ENCODE results near the gene RPTOR.
"Not testable (repeated sequence)": the region's sequence is repeated elsewhere in the genome, so short reads cannot be mapped to it uniquely, and the experiment has no call there.

The RPTOR gene

GRCh38 chr17:80625627-80626026, 81.0 kb downstream of the RPTOR start:
- H3K27me3 ChIP-seq (ENCODE audit: low read depth, low read length): no peaks in the 10 kb centered on the region
- H3K36me3 ChIP-seq (ENCODE audit: control insufficient read depth in 1 of 2, insufficient read depth in 2 of 2, low read length in 2 of 2): peaks cover 0 to 5% of the 10 kb centered on the region in 2 donors
- H3K27ac ChIP-seq (ENCODE audit: low read length): no peak overlapping the region
- no peaks in the 10 kb centered on the region for H3K9me3 ChIP-seq (ENCODE audit: control insufficient read depth in 1 of 2, low read length in 2 of 2)
- H3K4me1 ChIP-seq (ENCODE audit: control insufficient read depth in 1 of 2, insufficient read depth in 2 of 2, low read length in 2 of 2): no peaks in the 10 kb centered on the region
- H3K4me3 ChIP-seq (ENCODE audit: low read depth in 1 of 2, low read length in 2 of 2): no peak overlapping the region

GRCh38 chr17:80628881-80629280, 84.2 kb downstream of the RPTOR start:
- H3K27me3 ChIP-seq (ENCODE audit: low read depth, low read length); H3K4me3 ChIP-seq (ENCODE audit: low read depth in 1 of 2, low read length in 2 of 2); H3K36me3 ChIP-seq (ENCODE audit: control insufficient read depth in 1 of 2, insufficient read depth in 2 of 2, low read length in 2 of 2); H3K27ac ChIP-seq (ENCODE audit: low read length); H3K4me1 ChIP-seq (ENCODE audit: control insufficient read depth in 1 of 2, insufficient read depth in 2 of 2, low read length in 2 of 2); H3K9me3 ChIP-seq (ENCODE audit: control insufficient read depth in 1 of 2, low read length in 2 of 2): not testable (repeated sequence)

- Histone ChIP-seq H3K36me3 (ENCODE audit: control insufficient read depth in 1 of 2, insufficient read depth in 2 of 2, low read length in 2 of 2) (peaks cover 0 to 5% of the 10 kb centered on the region in 2 donors), H3K27ac (ENCODE audit: low read length) (no peak overlapping the region), H3K27me3 (ENCODE audit: low read depth, low read length) (no peaks in the 10 kb centered on the region), H3K4me3 (ENCODE audit: low read depth in 1 of 2, low read length in 2 of 2) (no peak overlapping the region), H3K4me1 (ENCODE audit: control insufficient read depth in 1 of 2, insufficient read depth in 2 of 2, low read length in 2 of 2) (no peaks in the 10 kb centered on the region), H3K9me3 (ENCODE audit: control insufficient read depth in 1 of 2, low read length in 2 of 2) (no peaks in the 10 kb centered on the region)
Observed at GRCh38 chr17:80629298-80630028, 84.8 kb downstream of the RPTOR start.

GRCh38 chr17:80630560-80631120, 86.0 kb downstream of the RPTOR start:
- H3K4me3 ChIP-seq (ENCODE audit: low read depth in 1 of 2, low read length in 2 of 2): no peak overlapping the region
- H3K9me3 ChIP-seq (ENCODE audit: control insufficient read depth in 1 of 2, low read length in 2 of 2): no peaks in the 10 kb centered on the region
- no peaks in the 10 kb centered on the region for H3K27me3 ChIP-seq (ENCODE audit: low read depth, low read length)
- no peak overlapping the region for H3K27ac ChIP-seq (ENCODE audit: low read length)
- H3K36me3 ChIP-seq (ENCODE audit: control insufficient read depth in 1 of 2, insufficient read depth in 2 of 2, low read length in 2 of 2): peaks cover 0 to 5% of the 10 kb centered on the region in 2 donors
- H3K4me1 ChIP-seq (ENCODE audit: control insufficient read depth in 1 of 2, insufficient read depth in 2 of 2, low read length in 2 of 2): no peaks in the 10 kb centered on the region

- Histone ChIP-seq H3K4me3 (ENCODE audit: low read depth in 1 of 2, low read length in 2 of 2) (no peak overlapping the region), H3K36me3 (ENCODE audit: control insufficient read depth in 1 of 2, insufficient read depth in 2 of 2, low read length in 2 of 2) (peaks cover 0 to 4% of the 10 kb centered on the region in 2 donors), H3K27me3 (ENCODE audit: low read depth, low read length) (no peaks in the 10 kb centered on the region), H3K9me3 (ENCODE audit: control insufficient read depth in 1 of 2, low read length in 2 of 2) (no peaks in the 10 kb centered on the region), H3K4me1 (ENCODE audit: control insufficient read depth in 1 of 2, insufficient read depth in 2 of 2, low read length in 2 of 2) (no peaks in the 10 kb centered on the region), H3K27ac (ENCODE audit: low read length) (no peak overlapping the region)
Observed at GRCh38 chr17:80631142-80632045, 86.8 kb downstream of the RPTOR start.

- H3K9me3 ChIP-seq (ENCODE audit: control insufficient read depth in 1 of 2, low read length in 2 of 2): no peaks in the 10 kb centered on the region
- H3K4me3 ChIP-seq (ENCODE audit: low read depth in 1 of 2, low read length in 2 of 2): no peak overlapping the region
- no peaks in the 10 kb centered on the region for H3K27me3 ChIP-seq (ENCODE audit: low read depth, low read length)
- no peaks in the 10 kb centered on the region for H3K4me1 ChIP-seq (ENCODE audit: control insufficient read depth in 1 of 2, insufficient read depth in 2 of 2, low read length in 2 of 2)
- H3K36me3 ChIP-seq (ENCODE audit: control insufficient read depth in 1 of 2, insufficient read depth in 2 of 2, low read length in 2 of 2): peaks cover 0 to 3% of the 10 kb centered on the region in 2 donors
- H3K27ac ChIP-seq (ENCODE audit: low read length): no peak overlapping the region
Observed at GRCh38 chr17:80632046-80632581, 87.5 kb downstream of the RPTOR start.

GRCh38 chr17:80633207-80633606, 88.6 kb downstream of the RPTOR start:
- H3K4me3 ChIP-seq (ENCODE audit: low read depth in 1 of 2, low read length in 2 of 2): no peak overlapping the region
- no peaks in the 10 kb centered on the region for H3K9me3 ChIP-seq (ENCODE audit: control insufficient read depth in 1 of 2, low read length in 2 of 2)
- H3K4me1 ChIP-seq (ENCODE audit: control insufficient read depth in 1 of 2, insufficient read depth in 2 of 2, low read length in 2 of 2): no peaks in the 10 kb centered on the region
- peaks cover 3% of the 10 kb centered on the region in 2 donors for H3K36me3 ChIP-seq (ENCODE audit: control insufficient read depth in 1 of 2, insufficient read depth in 2 of 2, low read length in 2 of 2)
- no peaks in the 10 kb centered on the region for H3K27me3 ChIP-seq (ENCODE audit: low read depth, low read length)
- no peak overlapping the region for H3K27ac ChIP-seq (ENCODE audit: low read length)

GRCh38 chr17:80633994-80634566, 89.4 kb downstream of the RPTOR start:
- Histone ChIP-seq H3K27ac (ENCODE audit: low read length) (no peak overlapping the region), H3K9me3 (ENCODE audit: control insufficient read depth in 1 of 2, low read length in 2 of 2) (no peaks in the 10 kb centered on the region), H3K36me3 (ENCODE audit: control insufficient read depth in 1 of 2, insufficient read depth in 2 of 2, low read length in 2 of 2) (peaks cover 3% of the 10 kb centered on the region in 2 donors), H3K4me3 (ENCODE audit: low read depth in 1 of 2, low read length in 2 of 2) (no peak overlapping the region), H3K27me3 (ENCODE audit: low read depth, low read length) (no peaks in the 10 kb centered on the region), H3K4me1 (ENCODE audit: control insufficient read depth in 1 of 2, insufficient read depth in 2 of 2, low read length in 2 of 2) (no peaks in the 10 kb centered on the region)

- no peak overlapping the region for H3K27ac ChIP-seq (ENCODE audit: low read length)
- no peaks in the 10 kb centered on the region for H3K9me3 ChIP-seq (ENCODE audit: control insufficient read depth in 1 of 2, low read length in 2 of 2)
- H3K36me3 ChIP-seq (ENCODE audit: control insufficient read depth in 1 of 2, insufficient read depth in 2 of 2, low read length in 2 of 2): peaks cover 3% of the 10 kb centered on the region in 2 donors
- H3K27me3 ChIP-seq (ENCODE audit: low read depth, low read length): no peaks in the 10 kb centered on the region
- H3K4me1 ChIP-seq (ENCODE audit: control insufficient read depth in 1 of 2, insufficient read depth in 2 of 2, low read length in 2 of 2): no peaks in the 10 kb centered on the region
- no peak overlapping the region for H3K4me3 ChIP-seq (ENCODE audit: low read depth in 1 of 2, low read length in 2 of 2)
Observed at GRCh38 chr17:80636361-80637018, 91.9 kb downstream of the RPTOR start.

GRCh38 chr17:80637048-80637781, 92.6 kb downstream of the RPTOR start:
- Histone ChIP-seq H3K27ac (ENCODE audit: low read length) (no peak overlapping the region), H3K4me3 (ENCODE audit: low read depth in 1 of 2, low read length in 2 of 2) (no peak overlapping the region), H3K36me3 (ENCODE audit: control insufficient read depth in 1 of 2, insufficient read depth in 2 of 2, low read length in 2 of 2) (peaks cover 3% of the 10 kb centered on the region in 2 donors), H3K27me3 (ENCODE audit: low read depth, low read length) (no peaks in the 10 kb centered on the region), H3K9me3 (ENCODE audit: control insufficient read depth in 1 of 2, low read length in 2 of 2) (no peaks in the 10 kb centered on the region), H3K4me1 (ENCODE audit: control insufficient read depth in 1 of 2, insufficient read depth in 2 of 2, low read length in 2 of 2) (no peaks in the 10 kb centered on the region)

Measured in muscle layer of duodenum (tissue), 2 donors.